Esophagus muscularis mucosa (tissue), 4 donors: ENCODE results near the gene EP400. TPM values are rescaled to one million over a fixed set of nuclear protein-coding genes. Genes with fewer than 3 reads are reported as not detected.
A peak's percentile ranks its signal among the peaks of the same experiment; 100 is the strongest.
"Not testable (repeated sequence)": the region's sequence is repeated elsewhere in the genome, so short reads cannot be mapped to it uniquely, and the experiment has no call there.

Experiments
- DNase-seq: peaks from one replicate; pipeline ENCODE4 v3.0.0-alpha.2; 2017; ENCODE audit errors: extremely low spot score
- H3K27ac ChIP-seq, 4 donors: fragments of 200-600 bp; sonication (generic); replicated peaks in 1 of 4; 1 replicate in 3 of 4; 2 replicates in 1 of 4; pipeline ENCODE4 v1.5.1; 2016 to 2019; ENCODE audit warnings: mild to moderate bottlenecking in 1 of 4
- H3K27me3 ChIP-seq, 4 donors: fragments of 200-600 bp; sonication (generic); one replicate each; pipeline versions ENCODE4 v1.5.1 to v1.6.0; 2016 to 2019
- H3K36me3 ChIP-seq, 4 donors: fragments of 200-600 bp; sonication (generic); one replicate each; pipeline ENCODE4 v1.5.1; 2016 to 2019
- H3K4me1 ChIP-seq, 4 donors: fragments of 200-600 bp; sonication (generic); one replicate each; pipeline ENCODE4 v1.5.1; 2016 to 2019
- H3K4me3 ChIP-seq, 4 donors: fragments of 200-600 bp; sonication (generic); 1 replicate in 2 of 4; 2 replicates in 2 of 4; pipeline ENCODE4 v1.5.1; 2016 to 2019; ENCODE audit warnings: mild to moderate bottlenecking in 4 of 4, moderate library complexity in 1 of 4
- H3K9me3 ChIP-seq, 4 donors: fragments of 200-600 bp; sonication (generic); 1 replicate in 3 of 4; 2 replicates in 1 of 4; pipeline ENCODE4 v1.5.1; 2016 to 2019
- EP300 ChIP-seq: sonication (generic); formaldehyde crosslinking; IDR thresholded peaks from one replicate; pipeline ENCODE4 v1.6.1; 2017; ENCODE audit warnings: antibody characterized with exemption
- POLR2A ChIP-seq: fragments of 450-650 bp; IDR thresholded peaks from one replicate; pipeline ENCODE4 v1.6.1; 2017; ENCODE audit warnings: antibody characterized with exemption, moderate library complexity, mild to moderate bottlenecking, low read depth
- POLR2AphosphoS5 ChIP-seq, 2 donors: sonication (generic); formaldehyde crosslinking; IDR thresholded peaks; one replicate each; pipeline ENCODE4 v1.6.1; 2017; ENCODE audit warnings: antibody characterized with exemption in 2 of 2
- WGBS: methylation state at CpG from one replicate; pipeline ENCODE4 v1.1.5; 2018; 5-methylcytosine and 5-hydroxymethylcytosine counted together
- intact Hi-C: fragments of 100-400 bp; cut with DNase I; formaldehyde crosslinking; loops from one replicate; pipeline ENCODE4 v1.15.1; 2023
- total RNA-seq, 4 donors: library from RNA; depleted of rRNA; stranded (reverse); fragments of >200 nt; gene quantifications; one replicate each; pipeline versions ENCODE4 v1.1.0 to v1.2.1, GENCODE V29; 2016
- TF ChIP-seq, protein P1 (sequence below), 3 experiments: fragments of 200-600 bp in 2 of 3; fragments of 450-650 bp in 1 of 3; sonication (generic) in 2 of 3; IDR thresholded peaks; one replicate each; pipeline ENCODE4 v1.5.1; 2017 to 2019; ENCODE audit warnings: antibody characterized with exemption in 3 of 3, mild to moderate bottlenecking in 2 of 3, moderate library complexity in 1 of 3

EP400 gene
- total RNA-seq, 4 donors from 2014 or later = 16.9 to 31.1 (median 22.4) TPM

DNA sequence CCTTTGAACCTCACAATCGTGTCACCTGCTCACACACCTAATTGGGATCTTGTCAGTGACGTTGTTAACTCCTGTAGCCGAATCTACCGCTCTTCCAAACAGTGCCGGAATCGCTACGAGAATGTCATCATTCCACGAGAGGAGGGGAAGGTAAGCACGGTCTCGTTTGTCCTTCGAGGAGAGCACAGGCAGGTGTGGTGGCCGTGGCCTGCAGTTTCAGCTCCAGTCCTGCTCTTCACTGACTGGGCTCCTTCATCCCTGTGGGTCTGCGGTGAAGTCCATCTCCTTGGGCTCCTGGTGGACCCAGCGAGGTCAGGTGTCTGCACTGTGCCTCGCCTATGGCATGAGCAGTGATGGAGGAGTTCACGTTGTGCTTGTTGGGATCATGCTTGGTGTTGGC lies 96.0 kb downstream of the EP400 start:
- DNase-seq = no peak
- 96% methylated on average over 16 of the region's 16 CpGs for WGBS
- intact Hi-C loops = no loop called here
- no peaks in the 10 kb centered on the region for H3K9me3 ChIP-seq
- H3K4me3 ChIP-seq = no peak overlapping the region
- H3K27ac ChIP-seq = no peak overlapping the region
- no peaks in the 10 kb centered on the region for H3K27me3 ChIP-seq
- H3K36me3 ChIP-seq = peaks cover 47 to 98% (median 82%) of the 10 kb centered on the region in 4 donors
- peaks cover 0 to 3% (median 0%) of the 10 kb centered on the region in 4 donors for H3K4me1 ChIP-seq
- TF ChIP-seq POLR2A (no peak), POLR2AphosphoS5 (IDR thresholded peaks at IDR 0.05) (no peak), EP300 (no peak)
- TF ChIP-seq, protein P1, sequence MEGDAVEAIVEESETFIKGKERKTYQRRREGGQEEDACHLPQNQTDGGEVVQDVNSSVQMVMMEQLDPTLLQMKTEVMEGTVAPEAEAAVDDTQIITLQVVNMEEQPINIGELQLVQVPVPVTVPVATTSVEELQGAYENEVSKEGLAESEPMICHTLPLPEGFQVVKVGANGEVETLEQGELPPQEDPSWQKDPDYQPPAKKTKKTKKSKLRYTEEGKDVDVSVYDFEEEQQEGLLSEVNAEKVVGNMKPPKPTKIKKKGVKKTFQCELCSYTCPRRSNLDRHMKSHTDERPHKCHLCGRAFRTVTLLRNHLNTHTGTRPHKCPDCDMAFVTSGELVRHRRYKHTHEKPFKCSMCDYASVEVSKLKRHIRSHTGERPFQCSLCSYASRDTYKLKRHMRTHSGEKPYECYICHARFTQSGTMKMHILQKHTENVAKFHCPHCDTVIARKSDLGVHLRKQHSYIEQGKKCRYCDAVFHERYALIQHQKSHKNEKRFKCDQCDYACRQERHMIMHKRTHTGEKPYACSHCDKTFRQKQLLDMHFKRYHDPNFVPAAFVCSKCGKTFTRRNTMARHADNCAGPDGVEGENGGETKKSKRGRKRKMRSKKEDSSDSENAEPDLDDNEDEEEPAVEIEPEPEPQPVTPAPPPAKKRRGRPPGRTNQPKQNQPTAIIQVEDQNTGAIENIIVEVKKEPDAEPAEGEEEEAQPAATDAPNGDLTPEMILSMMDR (IDR thresholded peaks at IDR 0.05) = no peak

DNA sequence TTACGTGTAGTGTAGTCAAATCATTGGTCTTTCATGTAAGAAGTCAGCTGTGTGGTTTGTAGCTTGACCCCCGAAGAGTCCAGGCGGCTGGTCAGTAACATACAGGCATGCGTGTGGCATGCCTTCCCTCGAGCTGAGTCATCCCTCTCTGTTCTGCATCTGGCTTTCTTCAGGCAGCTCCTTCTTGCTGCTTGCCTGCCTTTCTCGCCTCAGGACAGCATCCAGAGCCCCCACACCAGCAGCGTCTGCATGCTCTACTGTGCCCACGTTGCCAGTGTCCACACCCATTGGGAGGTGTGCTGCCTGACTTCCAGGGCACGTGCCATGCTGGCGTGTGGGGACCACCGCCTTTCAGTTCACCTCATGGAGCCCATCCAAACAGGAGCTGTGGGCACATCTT lies 96.8 kb downstream of the EP400 start:
- WGBS = 72% methylated on average over 9 of the region's 11 CpGs
- TF ChIP-seq EP300 (no peak), POLR2AphosphoS5 (IDR thresholded peaks at IDR 0.05) (no peak), POLR2A (no peak)
- TF ChIP-seq, protein P1 (IDR thresholded peaks at IDR 0.05) = no peak
- peaks cover 51 to 98% (median 82%) of the 10 kb centered on the region in 4 donors for H3K36me3 ChIP-seq

DNA sequence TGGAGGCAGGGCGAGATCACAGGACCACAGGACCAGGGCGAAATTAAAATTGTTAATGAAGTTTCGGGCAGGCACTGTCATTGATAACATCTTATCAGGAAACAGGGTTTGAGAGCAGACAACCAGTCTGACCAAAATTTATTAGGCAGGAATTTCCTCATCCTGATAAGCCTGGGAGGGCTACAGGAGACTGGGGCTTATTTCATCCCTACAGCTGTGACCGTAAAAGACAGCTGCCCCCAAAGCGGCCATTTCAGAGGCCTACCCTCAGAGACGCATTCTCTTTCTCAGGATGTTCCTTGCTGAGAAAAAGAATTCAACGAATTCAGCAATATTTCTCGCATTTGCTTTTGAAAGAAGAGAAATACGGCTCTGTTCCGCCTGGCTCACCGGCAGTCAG lies 97.9 kb downstream of the EP400 start:
- H3K4me3 ChIP-seq, H3K4me1 ChIP-seq, intact Hi-C loops, DNase-seq, H3K27me3 ChIP-seq, H3K9me3 ChIP-seq, H3K27ac ChIP-seq: not testable (repeated sequence)
- WGBS = 82% methylated on average over 11 of the region's 11 CpGs
- peaks cover 58 to 98% (median 89%) of the 10 kb centered on the region in 4 donors for H3K36me3 ChIP-seq

More for the DNA sequence above, 96.8 kb downstream of the EP400 start:
- Histone ChIP-seq H3K27ac (no peak overlapping the region), H3K4me3 (no peak overlapping the region), H3K27me3 (no peaks in the 10 kb centered on the region), H3K4me1 (peaks cover 0 to 3% (median 0%) of the 10 kb centered on the region in 4 donors), H3K9me3 (no peaks in the 10 kb centered on the region)
- intact Hi-C loops = no loop called here
- no peak for DNase-seq

DNA sequence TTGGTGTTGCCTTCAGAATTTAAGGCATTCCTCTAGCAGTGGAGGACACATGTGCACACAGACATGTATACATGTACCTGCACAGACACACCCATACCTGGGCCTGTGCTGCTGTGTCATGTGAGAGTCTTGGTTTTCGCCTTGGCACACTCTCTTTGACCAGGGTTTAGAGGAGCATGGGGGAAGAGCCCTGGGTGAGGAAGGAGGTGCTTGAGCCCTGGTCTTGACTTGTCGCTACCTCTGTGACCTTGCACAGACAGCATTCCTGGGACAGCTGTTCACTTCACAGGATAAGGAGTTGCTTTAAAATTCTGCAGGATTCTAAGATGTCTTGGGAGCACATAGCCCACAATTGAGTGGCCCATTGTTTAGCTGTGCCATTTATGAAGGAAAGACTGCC lies 99.7 kb downstream of the EP400 start:
- TF ChIP-seq POLR2AphosphoS5 (IDR thresholded peaks at IDR 0.05) = no peak
- Histone ChIP-seq H3K27me3 (no peaks in the 10 kb centered on the region), H3K4me3 (no peak overlapping the region), H3K9me3 (no peaks in the 10 kb centered on the region), H3K27ac (no peak overlapping the region), H3K4me1 (peaks cover 0 to 3% (median 0%) of the 10 kb centered on the region in 4 donors), H3K36me3 (peaks cover 68 to 98% (median 90%) of the 10 kb centered on the region in 4 donors)
- DNase-seq = no peak
- WGBS = 96% methylated on average over 2 of the region's 2 CpGs
- intact Hi-C loops = no loop called here

DNA sequence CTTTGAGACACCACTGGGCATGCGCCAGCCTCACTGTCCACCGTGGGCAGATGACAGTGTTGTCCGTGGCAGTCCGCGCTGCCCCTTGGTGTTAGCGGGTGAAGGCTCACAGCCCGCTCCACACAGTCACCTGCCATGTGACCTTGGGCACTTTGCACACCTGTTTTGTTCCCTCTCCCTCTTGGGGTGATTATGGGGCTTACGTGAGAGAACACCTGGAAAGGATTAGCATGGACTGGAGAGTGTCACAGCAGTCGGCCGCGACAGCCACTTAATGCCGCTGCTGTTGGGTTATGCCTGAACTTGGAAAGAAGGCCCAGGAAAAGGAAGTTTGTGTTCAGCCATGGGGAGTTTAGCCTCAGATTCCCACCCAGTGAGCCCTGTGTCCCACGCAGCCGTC lies 100.1 kb downstream of the EP400 start:
- TF ChIP-seq, protein P1 (IDR thresholded peaks at IDR 0.05) = no peak
- TF ChIP-seq EP300 (no peak), POLR2AphosphoS5 (IDR thresholded peaks at IDR 0.05) (no peak), POLR2A (no peak)
- WGBS = 93% methylated on average over 14 of the region's 14 CpGs
- intact Hi-C loops = no loop called here
- Histone ChIP-seq H3K27me3 (no peaks in the 10 kb centered on the region), H3K4me1 (peaks cover 0 to 3% (median 0%) of the 10 kb centered on the region in 4 donors), H3K36me3 (peaks cover 68 to 98% (median 90%) of the 10 kb centered on the region in 4 donors), H3K4me3 (no peak overlapping the region), H3K27ac (no peak overlapping the region), H3K9me3 (no peaks in the 10 kb centered on the region)
- DNase-seq = no peak

DNA sequence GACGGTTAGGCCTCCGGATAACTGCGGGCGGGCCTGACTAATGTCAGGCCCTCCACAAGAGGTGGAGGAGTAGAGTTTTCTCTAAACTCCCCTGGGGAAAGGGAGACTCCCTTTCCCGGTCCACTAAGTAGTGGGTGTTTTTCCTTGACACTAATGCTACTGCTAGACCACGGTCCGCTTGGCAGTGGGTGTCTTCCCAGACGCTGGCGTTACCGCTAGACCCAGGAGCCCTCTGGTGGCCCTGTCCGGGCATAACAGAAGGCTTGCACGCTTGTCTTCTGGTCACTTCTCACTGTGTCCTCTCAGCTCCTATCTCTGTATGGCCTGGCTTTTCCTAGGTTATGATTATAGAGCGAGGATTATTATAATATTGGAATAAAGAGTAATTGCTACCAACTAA lies 102.0 kb downstream of the EP400 start:
- WGBS = 86% methylated on average over 13 of the region's 13 CpGs
- TF ChIP-seq, protein P1 (IDR thresholded peaks at IDR 0.05) = peak in 1 of 3 experiments; percentile 10
- DNase-seq, H3K9me3 ChIP-seq, H3K4me1 ChIP-seq, H3K27ac ChIP-seq, intact Hi-C loops, H3K27me3 ChIP-seq, H3K4me3 ChIP-seq: not testable (repeated sequence)
- peaks cover 63 to 98% (median 88%) of the 10 kb centered on the region in 4 donors for H3K36me3 ChIP-seq
